ENCODE data around the gene RBCK1.
"Not testable (repeated sequence)": the region's sequence is repeated elsewhere in the genome, so short reads cannot be mapped to it uniquely, and the experiment has no call there.

RBCK1 gene

DNA sequence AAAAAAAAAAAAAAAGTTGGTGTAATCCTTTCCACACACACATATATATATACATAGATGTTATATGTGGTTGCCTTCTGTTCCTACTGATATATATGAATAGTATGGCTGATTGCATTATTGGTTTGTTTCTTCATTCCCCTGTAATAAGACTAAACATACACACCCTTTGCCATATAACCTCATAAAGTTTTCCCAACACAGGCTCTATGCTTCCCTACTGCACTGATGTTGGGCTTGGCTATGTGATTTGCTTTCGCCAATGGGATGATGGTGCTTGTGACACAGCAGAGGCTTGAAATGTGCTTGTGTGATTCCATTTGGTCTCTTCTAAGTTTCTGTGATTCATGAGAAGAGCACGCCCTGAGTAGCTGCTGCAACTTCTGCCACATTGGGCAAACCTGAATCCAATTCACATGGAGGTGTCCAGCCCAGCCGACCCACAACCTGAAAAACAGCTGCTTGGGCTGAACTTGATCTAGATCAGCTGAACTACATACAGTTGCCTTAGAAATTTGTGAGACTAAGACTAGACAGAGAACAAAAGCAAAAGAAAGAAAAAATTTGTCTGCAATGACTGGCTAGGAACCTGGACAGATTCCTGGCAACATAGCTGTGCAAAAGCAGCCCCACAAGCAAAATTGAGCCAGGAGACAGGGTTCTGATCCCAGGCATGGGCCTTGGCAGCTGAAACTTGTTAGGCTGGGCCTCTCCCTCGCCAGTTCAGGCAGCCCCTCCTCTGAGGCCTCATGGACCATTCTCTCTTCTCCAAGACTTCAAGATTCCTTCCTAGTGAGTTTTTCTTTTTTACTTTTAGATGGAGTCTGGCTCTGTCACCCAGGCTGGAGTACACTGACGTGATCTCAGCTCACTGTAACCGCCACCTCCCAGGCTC, 67.6 kb downstream of the RBCK1 start:
- Histone ChIP-seq H3K27me3 (ENCODE audit: control insufficient read depth, insufficient read depth, low read length) (no peaks in the 10 kb centered on the region), H3K4me1 (no peaks in the 10 kb centered on the region), H3K4me3 (ENCODE audit: low read depth, low read length) (no peak overlapping the region), H3K4me2 (ENCODE audit: low read length) (no peak overlapping the region), H2AFZ (no peak overlapping the region), H3K36me3 (ENCODE audit: control insufficient read depth, insufficient read depth, low read length) (no peaks in the 10 kb centered on the region), H3K9ac (no peak overlapping the region), H3K9me3 (ENCODE audit: control insufficient read depth, low read length) (no peaks in the 10 kb centered on the region), H3K79me2 (no peaks in the 10 kb centered on the region), H3K27ac (no peak overlapping the region)
- TF ChIP-seq, protein P1, sequence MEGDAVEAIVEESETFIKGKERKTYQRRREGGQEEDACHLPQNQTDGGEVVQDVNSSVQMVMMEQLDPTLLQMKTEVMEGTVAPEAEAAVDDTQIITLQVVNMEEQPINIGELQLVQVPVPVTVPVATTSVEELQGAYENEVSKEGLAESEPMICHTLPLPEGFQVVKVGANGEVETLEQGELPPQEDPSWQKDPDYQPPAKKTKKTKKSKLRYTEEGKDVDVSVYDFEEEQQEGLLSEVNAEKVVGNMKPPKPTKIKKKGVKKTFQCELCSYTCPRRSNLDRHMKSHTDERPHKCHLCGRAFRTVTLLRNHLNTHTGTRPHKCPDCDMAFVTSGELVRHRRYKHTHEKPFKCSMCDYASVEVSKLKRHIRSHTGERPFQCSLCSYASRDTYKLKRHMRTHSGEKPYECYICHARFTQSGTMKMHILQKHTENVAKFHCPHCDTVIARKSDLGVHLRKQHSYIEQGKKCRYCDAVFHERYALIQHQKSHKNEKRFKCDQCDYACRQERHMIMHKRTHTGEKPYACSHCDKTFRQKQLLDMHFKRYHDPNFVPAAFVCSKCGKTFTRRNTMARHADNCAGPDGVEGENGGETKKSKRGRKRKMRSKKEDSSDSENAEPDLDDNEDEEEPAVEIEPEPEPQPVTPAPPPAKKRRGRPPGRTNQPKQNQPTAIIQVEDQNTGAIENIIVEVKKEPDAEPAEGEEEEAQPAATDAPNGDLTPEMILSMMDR (IDR thresholded peaks at IDR 0.05), result no peak

GRCh38 chr20:476561-477249, 68.6 kb downstream of the RBCK1 start:
- H2AFZ ChIP-seq; H3K9ac ChIP-seq; H3K4me2 ChIP-seq (ENCODE audit: low read length); H3K36me3 ChIP-seq (ENCODE audit: control insufficient read depth, insufficient read depth, low read length); H3K27me3 ChIP-seq (ENCODE audit: control insufficient read depth, insufficient read depth, low read length); H3K79me2 ChIP-seq; H3K4me1 ChIP-seq; H3K27ac ChIP-seq; H3K4me3 ChIP-seq (ENCODE audit: low read depth, low read length); H3K9me3 ChIP-seq (ENCODE audit: control insufficient read depth, low read length): not testable (repeated sequence)

DNA sequence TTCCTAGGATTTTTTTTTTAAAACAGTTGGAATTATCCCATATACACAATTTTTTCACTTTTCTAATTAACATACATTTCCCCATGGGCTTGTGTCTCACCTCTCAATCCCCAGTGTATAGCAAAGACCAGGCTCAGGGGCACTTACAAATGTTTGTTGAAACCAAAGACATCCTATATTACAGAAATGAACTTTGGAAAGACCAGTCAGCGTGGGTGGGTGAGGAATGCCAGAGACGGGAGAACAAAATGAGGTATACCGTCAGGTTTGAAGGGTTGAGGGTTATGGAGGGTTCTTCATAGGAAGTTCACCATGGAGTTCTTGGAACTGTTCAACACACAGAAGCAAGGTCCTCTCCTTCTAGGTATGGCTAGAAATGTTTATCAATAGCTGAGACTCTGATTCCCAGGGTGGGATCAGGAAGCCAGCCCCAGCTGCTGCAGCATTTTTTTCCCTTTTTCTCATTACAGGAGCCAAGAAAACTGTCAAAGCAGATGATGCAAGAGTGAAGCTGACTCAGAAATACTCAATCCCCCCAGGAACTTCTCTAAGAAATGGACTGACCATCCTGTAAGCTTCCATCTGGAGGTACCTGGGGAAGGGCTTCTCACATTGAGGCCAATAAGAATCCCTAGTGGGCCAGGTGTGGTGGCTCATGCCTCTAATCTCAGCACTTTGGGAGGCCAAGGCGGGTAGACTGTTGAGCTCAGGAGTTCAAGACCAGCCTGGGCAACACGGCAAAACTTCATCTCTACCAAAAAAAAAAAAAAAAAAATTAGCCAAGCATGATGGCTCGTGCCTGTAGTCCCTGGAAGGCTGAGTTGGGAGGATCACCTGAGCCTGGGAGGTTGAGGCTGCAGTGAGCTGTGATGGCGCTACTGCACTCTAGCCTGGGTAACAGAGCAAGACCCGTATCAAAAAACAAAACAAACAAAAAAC, 70.2 kb downstream of the RBCK1 start:
- TF ChIP-seq, protein P1 (IDR thresholded peaks at IDR 0.05), result no peak
- no peak overlapping the region for H3K9ac ChIP-seq
- H3K36me3 ChIP-seq (ENCODE audit: control insufficient read depth, insufficient read depth, low read length), result no peaks in the 10 kb centered on the region
- no peak overlapping the region for H3K27ac ChIP-seq
- no peak overlapping the region for H3K4me2 ChIP-seq (ENCODE audit: low read length)
- H3K27me3 ChIP-seq (ENCODE audit: control insufficient read depth, insufficient read depth, low read length), result no peaks in the 10 kb centered on the region
- H3K79me2 ChIP-seq, result no peaks in the 10 kb centered on the region
- H3K4me3 ChIP-seq (ENCODE audit: low read depth, low read length), result no peak overlapping the region
- H2AFZ ChIP-seq, result no peak overlapping the region
- H3K9me3 ChIP-seq (ENCODE audit: control insufficient read depth, low read length), result no peaks in the 10 kb centered on the region
- H3K4me1 ChIP-seq, result no peaks in the 10 kb centered on the region

- no peaks in the 10 kb centered on the region for H3K27me3 ChIP-seq (ENCODE audit: control insufficient read depth, insufficient read depth, low read length)
- H3K9me3 ChIP-seq (ENCODE audit: control insufficient read depth, low read length), result no peaks in the 10 kb centered on the region
- TF ChIP-seq, protein P1 (IDR thresholded peaks at IDR 0.05), result peak; percentile 65
- H3K36me3 ChIP-seq (ENCODE audit: control insufficient read depth, insufficient read depth, low read length), result no peaks in the 10 kb centered on the region
- H3K9ac ChIP-seq, result no peak overlapping the region
- no peaks in the 10 kb centered on the region for H3K79me2 ChIP-seq
- H2AFZ ChIP-seq, result no peak overlapping the region
- H3K4me1 ChIP-seq, result no peaks in the 10 kb centered on the region
- no peak overlapping the region for H3K27ac ChIP-seq
- H3K4me3 ChIP-seq (ENCODE audit: low read depth, low read length), result no peak overlapping the region
- no peak overlapping the region for H3K4me2 ChIP-seq (ENCODE audit: low read length)
Observed at GRCh38 chr20:478949-479429, 70.9 kb downstream of the RBCK1 start.

All from parathyroid adenoma (tissue), 2 donors.